Adrenal gland (tissue), 5 donors: ENCODE data around the gene TNFAIP8.

Experiments
- POLR2A ChIP-seq, 2 donors: fragments of 450-650 bp; IDR thresholded peaks; one replicate each; pipeline ENCODE4 v1.6.1; 2017; ENCODE audit warnings: antibody characterized with exemption in 2 of 2, mild to moderate bottlenecking in 2 of 2, moderate library complexity in 1 of 2
- TF ChIP-seq, protein P1 (sequence below), 6 experiments: fragments of 450-650 bp in 4 of 6; fragments of 200-600 bp in 2 of 6; sonication (generic) in 1 of 6; IDR thresholded peaks; 1 replicate in 5 of 6; 2 replicates in 1 of 6; pipeline versions ENCODE4 v1.5.1 to v1.8.0; 2016 to 2021; ENCODE audit warnings: antibody characterized with exemption in 6 of 6, mild to moderate bottlenecking in 2 of 6, moderate library complexity in 1 of 6
- donor health status: DM: no; HTN: no; CAD: no.

DNA sequence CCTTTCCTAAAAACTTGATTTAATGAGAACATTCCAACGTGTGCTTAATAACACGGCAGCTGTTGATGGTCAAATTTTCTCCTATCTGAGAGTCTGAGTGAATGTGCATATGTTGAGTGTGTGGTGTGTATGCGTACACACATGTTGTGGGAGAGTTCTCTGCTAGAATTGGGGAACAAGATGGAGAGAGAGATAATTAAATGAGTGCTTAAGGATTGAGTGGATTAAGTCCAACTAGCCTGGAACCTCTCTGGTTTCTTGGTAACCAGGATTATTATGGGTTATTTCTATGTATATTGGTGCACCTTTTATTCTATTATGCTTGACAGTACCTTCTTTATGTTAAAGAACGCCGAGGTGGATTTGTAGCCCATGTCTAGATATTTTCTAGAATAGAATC is 36.4 kb upstream of the TNFAIP8 start:
- TF ChIP-seq, protein P1, sequence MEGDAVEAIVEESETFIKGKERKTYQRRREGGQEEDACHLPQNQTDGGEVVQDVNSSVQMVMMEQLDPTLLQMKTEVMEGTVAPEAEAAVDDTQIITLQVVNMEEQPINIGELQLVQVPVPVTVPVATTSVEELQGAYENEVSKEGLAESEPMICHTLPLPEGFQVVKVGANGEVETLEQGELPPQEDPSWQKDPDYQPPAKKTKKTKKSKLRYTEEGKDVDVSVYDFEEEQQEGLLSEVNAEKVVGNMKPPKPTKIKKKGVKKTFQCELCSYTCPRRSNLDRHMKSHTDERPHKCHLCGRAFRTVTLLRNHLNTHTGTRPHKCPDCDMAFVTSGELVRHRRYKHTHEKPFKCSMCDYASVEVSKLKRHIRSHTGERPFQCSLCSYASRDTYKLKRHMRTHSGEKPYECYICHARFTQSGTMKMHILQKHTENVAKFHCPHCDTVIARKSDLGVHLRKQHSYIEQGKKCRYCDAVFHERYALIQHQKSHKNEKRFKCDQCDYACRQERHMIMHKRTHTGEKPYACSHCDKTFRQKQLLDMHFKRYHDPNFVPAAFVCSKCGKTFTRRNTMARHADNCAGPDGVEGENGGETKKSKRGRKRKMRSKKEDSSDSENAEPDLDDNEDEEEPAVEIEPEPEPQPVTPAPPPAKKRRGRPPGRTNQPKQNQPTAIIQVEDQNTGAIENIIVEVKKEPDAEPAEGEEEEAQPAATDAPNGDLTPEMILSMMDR (IDR thresholded peaks at IDR 0.05) = no peak
- TF ChIP-seq POLR2A (IDR thresholded peaks at IDR 0.05) = no peak
